GM12873 (cell line): ENCODE data around the gene PTGIR.
A peak's percentile ranks its signal among the peaks of the same experiment; 100 is the strongest.

Experiments
- CTCF ChIP-seq: IDR thresholded peaks from 2 replicates; pipeline ENCODE4 v1.5.1; 2012; ENCODE audit warnings: low read depth, mild to moderate bottlenecking, moderate library complexity, low read length, control low read depth; ENCODE audit not compliant: insufficient read depth; ENCODE audit errors: missing control alignments

The PTGIR gene

GRCh38 chr19:46626446-46626845 lies 1.6 kb upstream of the PTGIR start:
- no peak for TF ChIP-seq CTCF

- no peak for TF ChIP-seq CTCF
Measured at GRCh38 chr19:46625731-46626130, 842 bp upstream of the PTGIR start.

GRCh38 chr19:46623915-46624502 lies 880 bp downstream of the PTGIR start:
- no peak for TF ChIP-seq CTCF

GRCh38 chr19:46622118-46622446 lies 2.8 kb downstream of the PTGIR start:
- TF ChIP-seq CTCF, result no peak

- TF ChIP-seq CTCF, result peak; percentile 12
Measured at GRCh38 chr19:46621191-46622117, 3.4 kb downstream of the PTGIR start.

- no peak for TF ChIP-seq CTCF
Measured at GRCh38 chr19:46620716-46621115, 4.2 kb downstream of the PTGIR start.

GRCh38 chr19:46620267-46620666 lies 4.6 kb downstream of the PTGIR start:
- TF ChIP-seq CTCF, result no peak
